MM.1S (cell line): ENCODE data around the gene TYR.

Source experiments
- DNase-seq: peaks from one replicate; pipeline ENCODE4 v3.0.0-alpha.2; 2015
- H2AFZ ChIP-seq: fragments of 300-600 bp; sonication (generic); 2 replicates; pipeline ENCODE4 v1.6.0; 2016; ENCODE audit warnings: antibody characterized with exemption, low read length
- H3F3A ChIP-seq: fragments of 300-600 bp; sonication (generic); 2 replicates; pipeline ENCODE4 v1.6.1; 2016; ENCODE audit warnings: mild to moderate bottlenecking, antibody characterized with exemption, low read length, moderate library complexity, mixed read lengths; ENCODE audit not compliant: insufficient read depth
- H3K27ac ChIP-seq: fragments of 300-600 bp; sonication (generic); 2 replicates; pipeline ENCODE4 v1.5.1; 2016; ENCODE audit warnings: mild to moderate bottlenecking, low read length
- H3K27me3 ChIP-seq: fragments of 300-600 bp; sonication (generic); replicated peaks from 2 replicates; pipeline ENCODE4 v1.6.0; 2016; ENCODE audit warnings: low read length; ENCODE audit not compliant: insufficient read depth
- H3K36me3 ChIP-seq: fragments of 300-600 bp; sonication (generic); replicated peaks from 2 replicates; pipeline ENCODE4 v1.6.1; 2016; ENCODE audit warnings: mild to moderate bottlenecking, low read length, mixed read lengths; ENCODE audit not compliant: insufficient read depth
- H3K4me1 ChIP-seq: fragments of 300-600 bp; sonication (generic); 2 replicates; pipeline ENCODE4 v1.6.1; 2016; ENCODE audit warnings: low read length, mixed read lengths
- H3K4me2 ChIP-seq: fragments of 300-600 bp; sonication (generic); 2 replicates; pipeline ENCODE4 v1.6.0; 2016; ENCODE audit warnings: low read depth, low read length
- H3K4me3 ChIP-seq: fragments of 300-600 bp; sonication (generic); 2 replicates; pipeline ENCODE4 v1.5.1; 2016; ENCODE audit warnings: low read length, mixed read lengths
- H3K79me2 ChIP-seq: fragments of 300-600 bp; sonication (generic); 2 replicates; pipeline ENCODE4 v1.6.1; 2016; ENCODE audit warnings: mixed run types, low read length, mixed read lengths
- H3K9ac ChIP-seq: fragments of 300-600 bp; sonication (generic); 2 replicates; pipeline ENCODE4 v1.6.1; 2016; ENCODE audit warnings: low read length, mixed read lengths
- H3K9me2 ChIP-seq: fragments of 300-600 bp; sonication (generic); replicated peaks from 2 replicates; pipeline ENCODE4 v1.6.1; 2016; ENCODE audit warnings: mild to moderate bottlenecking, low read length, mixed read lengths; ENCODE audit not compliant: insufficient read depth
- H3K9me3 ChIP-seq: fragments of 300-600 bp; sonication (generic); replicated peaks from 2 replicates; pipeline ENCODE4 v1.6.1; 2016; ENCODE audit warnings: mild to moderate bottlenecking, low read length, mixed read lengths; ENCODE audit not compliant: insufficient read depth
- H4K20me1 ChIP-seq: fragments of 300-600 bp; sonication (generic); 2 replicates; pipeline ENCODE4 v1.6.1; 2016; ENCODE audit warnings: mild to moderate bottlenecking, low read length, moderate library complexity, mixed read lengths; ENCODE audit not compliant: insufficient read depth
- CTCF ChIP-seq: fragments of 300-600 bp; sonication (generic); IDR thresholded peaks from 2 replicates; pipeline ENCODE4 v1.5.1; 2016; ENCODE audit warnings: antibody characterized with exemption, low read length, mixed read lengths
- EZH2 ChIP-seq: fragments of 300-600 bp; sonication (generic); optimal IDR thresholded peaks from 2 replicates; pipeline ENCODE3; 2017; ENCODE audit warnings: low read depth, mild to moderate bottlenecking, antibody characterized with exemption, low read length, mixed read lengths
- EZH2phosphoT487 ChIP-seq: fragments of 300-600 bp; sonication (generic); IDR thresholded peaks from 2 replicates; pipeline ENCODE4 v1.6.1; 2018; ENCODE audit warnings: antibody characterized with exemption, low read length

TYR gene

GRCh38 chr11:89159974-89160373 is 17.7 kb upstream of the TYR start:
- no peaks in the 10 kb centered on the region for H4K20me1 ChIP-seq
- H3K36me3 ChIP-seq: no peaks in the 10 kb centered on the region
- H3K27ac ChIP-seq: no peak overlapping the region
- no peaks in the 10 kb centered on the region for H3K9me3 ChIP-seq
- TF ChIP-seq EZH2phosphoT487 (no peak), CTCF (no peak), EZH2 (no peak)
- no peaks in the 10 kb centered on the region for H3K4me1 ChIP-seq
- H3K4me2 ChIP-seq: no peak overlapping the region
- no peak overlapping the region for H3K4me3 ChIP-seq
- no peaks in the 10 kb centered on the region for H3K79me2 ChIP-seq
- no peaks in the 10 kb centered on the region for H3F3A ChIP-seq
- H3K9me2 ChIP-seq: no peaks in the 10 kb centered on the region
- no peak overlapping the region for H3K9ac ChIP-seq
- H2AFZ ChIP-seq: no peak overlapping the region
- no peaks in the 10 kb centered on the region for H3K27me3 ChIP-seq
- no peak for DNase-seq

- TF ChIP-seq EZH2phosphoT487: no peak
- TF ChIP-seq EZH2: no peak
- no peak for TF ChIP-seq CTCF
- H3K27ac ChIP-seq: no peak overlapping the region
These were observed 15.7 kb upstream of the TYR start for GRCh38 chr11:89161949-89162348.

GRCh38 chr11:89163686-89164085 is 14.0 kb upstream of the TYR start:
- DNase-seq: no peak
- no peaks in the 10 kb centered on the region for H3K27me3 ChIP-seq
- TF ChIP-seq EZH2phosphoT487: no peak
- no peak for TF ChIP-seq CTCF
- no peak for TF ChIP-seq EZH2
- H3K9me3 ChIP-seq: no peaks in the 10 kb centered on the region
- no peak overlapping the region for H3K4me2 ChIP-seq
- H3K27ac ChIP-seq: no peak overlapping the region
- H2AFZ ChIP-seq: no peak overlapping the region
- H3K79me2 ChIP-seq: no peaks in the 10 kb centered on the region
- H3K9me2 ChIP-seq: no peaks in the 10 kb centered on the region
- H3K36me3 ChIP-seq: no peaks in the 10 kb centered on the region
- no peaks in the 10 kb centered on the region for H3K4me1 ChIP-seq
- H4K20me1 ChIP-seq: no peaks in the 10 kb centered on the region
- H3K9ac ChIP-seq: no peak overlapping the region
- H3K4me3 ChIP-seq: no peak overlapping the region
- H3F3A ChIP-seq: no peaks in the 10 kb centered on the region

More at GRCh38 chr11:89161949-89162348, 15.7 kb upstream of the TYR start:
- DNase-seq: no peak
- no peak overlapping the region for H3K4me3 ChIP-seq
- H3K9me2 ChIP-seq: no peaks in the 10 kb centered on the region
- no peaks in the 10 kb centered on the region for H4K20me1 ChIP-seq
- H3K9ac ChIP-seq: no peak overlapping the region
- no peaks in the 10 kb centered on the region for H3K36me3 ChIP-seq
- no peaks in the 10 kb centered on the region for H3F3A ChIP-seq
- no peak overlapping the region for H3K4me2 ChIP-seq
- no peaks in the 10 kb centered on the region for H3K4me1 ChIP-seq
- H3K79me2 ChIP-seq: no peaks in the 10 kb centered on the region
- no peak overlapping the region for H2AFZ ChIP-seq
- H3K9me3 ChIP-seq: no peaks in the 10 kb centered on the region
- H3K27me3 ChIP-seq: no peaks in the 10 kb centered on the region

- Histone ChIP-seq H3K9me2 (no peaks in the 10 kb centered on the region), H3K9me3 (no peaks in the 10 kb centered on the region), H2AFZ (no peak overlapping the region), H3K9ac (no peak overlapping the region), H3F3A (no peaks in the 10 kb centered on the region), H3K4me3 (no peak overlapping the region), H3K4me1 (no peaks in the 10 kb centered on the region), H4K20me1 (no peaks in the 10 kb centered on the region), H3K27me3 (no peaks in the 10 kb centered on the region), H3K4me2 (no peak overlapping the region), H3K36me3 (no peaks in the 10 kb centered on the region), H3K79me2 (no peaks in the 10 kb centered on the region), H3K27ac (no peak overlapping the region)
- DNase-seq: no peak
- TF ChIP-seq EZH2 (no peak), EZH2phosphoT487 (no peak), CTCF (no peak)
These were observed 9.3 kb upstream of the TYR start for GRCh38 chr11:89168396-89168795.
